ENCODE measurements around the gene DSTN. TPM values are rescaled to one million over a fixed set of nuclear protein-coding genes. Genes with fewer than 3 reads are reported as not detected.

Gene DSTN
- total and polyA plus RNA-seq, 2 donors (not counting 1 experiment from before 2014, with no cell fraction given) = 6.6 to 13.4 TPM

DNA sequence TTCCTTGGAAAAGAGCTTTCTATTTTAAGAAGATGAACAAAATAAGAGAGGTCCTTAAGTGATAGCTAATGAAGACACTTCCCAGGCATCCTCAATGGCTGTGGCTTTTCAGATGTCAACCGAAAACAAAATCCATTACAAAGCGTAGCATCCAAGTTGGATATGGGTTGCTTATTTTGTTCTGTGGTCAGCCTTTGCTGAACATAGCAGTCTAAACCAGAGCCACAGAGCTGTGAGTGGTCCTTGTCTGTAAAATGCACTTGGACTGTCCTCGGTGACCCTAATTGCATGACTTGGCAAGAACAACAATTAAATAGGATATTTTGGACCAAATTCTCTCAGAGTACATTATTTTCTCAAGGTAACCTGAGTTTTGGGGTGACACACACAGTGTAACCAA is 28.3 kb upstream of the DSTN start:
- Histone ChIP-seq H3K4me1 (ENCODE audit: control insufficient read depth in 2 of 2, insufficient read depth in 2 of 2, low read length in 2 of 2) (no peaks in the 10 kb centered on the region), H3K4me2 (replicated peaks; ENCODE audit: low read depth, low read length, poor library complexity, severe bottlenecking) (no peak overlapping the region), H4K20me1 (ENCODE audit: control insufficient read depth, insufficient read depth, low read length, poor library complexity, severe bottlenecking) (no peaks in the 10 kb centered on the region), H2AFZ (ENCODE audit: insufficient read depth, low read depth, low read length, poor library complexity, severe bottlenecking) (no peak overlapping the region), H3K79me2 (ENCODE audit: control insufficient read depth, insufficient read depth, low read length) (no peaks in the 10 kb centered on the region), H3K9me3 (ENCODE audit: control extremely low read depth in 1 of 3, control insufficient read depth in 2 of 3, insufficient read depth in 1 of 3, low read length in 2 of 3) (no peaks in the 10 kb centered on the region), H3K36me3 (replicated peaks in 1 of 2; ENCODE audit: control extremely low read depth in 1 of 2, control insufficient read depth in 1 of 2, extremely low read depth in 1 of 2, insufficient read depth in 2 of 2, low read length in 1 of 2) (no peaks in the 10 kb centered on the region), H3K27ac (ENCODE audit: low read length in 2 of 2) (no peak overlapping the region), H3K4me3 (ENCODE audit: control extremely low read depth in 1 of 5, extremely low read depth in 1 of 5, insufficient read depth in 1 of 5, low read depth in 2 of 5, low read length in 4 of 5) (no peak overlapping the region), H3K27me3 (replicated peaks in 1 of 4; ENCODE audit: control extremely low read depth in 1 of 4, control insufficient read depth in 3 of 4, insufficient read depth in 4 of 4, low read length in 3 of 4) (peaks cover 0 to 11% (median 2%) of the 10 kb centered on the region in 4 experiments), H3K9ac (ENCODE audit: low read length) (no peak overlapping the region)
- DNase-seq (no peak), ATAC-seq (ENCODE audit: low read depth) (no peak)
- intact Hi-C loops (cut with micrococcal nuclease) = no loop called here
- Mint-ChIP-seq H3K27ac (no peak overlapping the region), H3K27me3 (peaks cover 55% of the 10 kb centered on the region), H3K9me3 (ENCODE audit: insufficient read depth) (no peaks in the 10 kb centered on the region), H3K4me3 (no peak overlapping the region), H3K4me1 (no peaks in the 10 kb centered on the region)
- POLR2A ChIA-PET = no interaction called here
- CTCF ChIA-PET = interaction anchor here (1.2 to 2.7 kb wide), 5 partner anchors 15 to 455 kb away, joined by 3 to 11 read pairs (median 7); no protein-coding TSS in a partner anchor
- 89% methylated on average over 3 of the region's 3 CpGs for WGBS (ENCODE audit: insufficient coverage)
- TF ChIP-seq, protein P1, sequence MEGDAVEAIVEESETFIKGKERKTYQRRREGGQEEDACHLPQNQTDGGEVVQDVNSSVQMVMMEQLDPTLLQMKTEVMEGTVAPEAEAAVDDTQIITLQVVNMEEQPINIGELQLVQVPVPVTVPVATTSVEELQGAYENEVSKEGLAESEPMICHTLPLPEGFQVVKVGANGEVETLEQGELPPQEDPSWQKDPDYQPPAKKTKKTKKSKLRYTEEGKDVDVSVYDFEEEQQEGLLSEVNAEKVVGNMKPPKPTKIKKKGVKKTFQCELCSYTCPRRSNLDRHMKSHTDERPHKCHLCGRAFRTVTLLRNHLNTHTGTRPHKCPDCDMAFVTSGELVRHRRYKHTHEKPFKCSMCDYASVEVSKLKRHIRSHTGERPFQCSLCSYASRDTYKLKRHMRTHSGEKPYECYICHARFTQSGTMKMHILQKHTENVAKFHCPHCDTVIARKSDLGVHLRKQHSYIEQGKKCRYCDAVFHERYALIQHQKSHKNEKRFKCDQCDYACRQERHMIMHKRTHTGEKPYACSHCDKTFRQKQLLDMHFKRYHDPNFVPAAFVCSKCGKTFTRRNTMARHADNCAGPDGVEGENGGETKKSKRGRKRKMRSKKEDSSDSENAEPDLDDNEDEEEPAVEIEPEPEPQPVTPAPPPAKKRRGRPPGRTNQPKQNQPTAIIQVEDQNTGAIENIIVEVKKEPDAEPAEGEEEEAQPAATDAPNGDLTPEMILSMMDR (IDR thresholded peaks at IDR 0.05) = no peak
- no peak for TF ChIP-seq EZH2 (IDR thresholded peaks at IDR 0.05; ENCODE audit: borderline replicate concordance, insufficient read depth, low read depth, low read length, poor library complexity, severe bottlenecking)

DNA sequence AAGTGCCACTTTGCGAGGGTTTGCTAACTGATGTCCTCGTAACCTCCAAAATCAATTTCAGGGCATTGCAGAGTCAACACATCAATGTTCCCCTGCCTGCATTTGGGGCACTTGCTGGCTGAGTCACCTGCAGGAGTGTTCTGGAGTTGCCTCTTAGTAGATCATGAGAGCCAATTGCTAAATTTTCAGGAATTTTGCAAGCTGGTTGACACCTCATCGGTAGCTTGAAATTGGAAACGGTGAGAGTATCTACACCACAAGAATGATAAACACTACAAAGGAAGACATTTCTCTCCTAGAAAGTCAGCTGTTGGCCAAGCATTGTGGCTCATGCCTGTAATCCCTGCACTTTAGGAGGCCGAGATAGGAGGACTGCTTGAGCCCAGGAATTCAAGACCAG is 27.9 kb upstream of the DSTN start:
- no peaks in the 10 kb centered on the region for H3K9me3 ChIP-seq (ENCODE audit: control extremely low read depth in 1 of 3, control insufficient read depth in 2 of 3, insufficient read depth in 1 of 3, low read length in 2 of 3)
- H2AFZ ChIP-seq (ENCODE audit: insufficient read depth, low read depth, low read length, poor library complexity, severe bottlenecking) = no peak overlapping the region
- WGBS (ENCODE audit: insufficient coverage) = 100% methylated on average over 4 of the region's 5 CpGs
- no peak overlapping the region for H3K4me3 ChIP-seq (ENCODE audit: control extremely low read depth in 1 of 5, extremely low read depth in 1 of 5, insufficient read depth in 1 of 5, low read depth in 2 of 5, low read length in 4 of 5)
- Mint-ChIP-seq H3K4me1 (no peaks in the 10 kb centered on the region), H3K27me3 (peaks cover 51% of the 10 kb centered on the region), H3K9me3 (ENCODE audit: insufficient read depth) (no peaks in the 10 kb centered on the region), H3K27ac (no peak overlapping the region), H3K4me3 (no peak overlapping the region)
- H3K27ac ChIP-seq (ENCODE audit: low read length in 2 of 2) = no peak overlapping the region
- no peak overlapping the region for H3K4me2 ChIP-seq (replicated peaks; ENCODE audit: low read depth, low read length, poor library complexity, severe bottlenecking)
- H3K27me3 ChIP-seq (replicated peaks in 1 of 4; ENCODE audit: control extremely low read depth in 1 of 4, control insufficient read depth in 3 of 4, insufficient read depth in 4 of 4, low read length in 3 of 4) = peaks cover 0 to 11% (median 2%) of the 10 kb centered on the region in 4 experiments
- H4K20me1 ChIP-seq (ENCODE audit: control insufficient read depth, insufficient read depth, low read length, poor library complexity, severe bottlenecking) = no peaks in the 10 kb centered on the region
- no peak for ATAC-seq (ENCODE audit: low read depth)
- H3K9ac ChIP-seq (ENCODE audit: low read length) = no peak overlapping the region
- no peaks in the 10 kb centered on the region for H3K36me3 ChIP-seq (replicated peaks in 1 of 2; ENCODE audit: control extremely low read depth in 1 of 2, control insufficient read depth in 1 of 2, extremely low read depth in 1 of 2, insufficient read depth in 2 of 2, low read length in 1 of 2)
- H3K79me2 ChIP-seq (ENCODE audit: control insufficient read depth, insufficient read depth, low read length) = no peaks in the 10 kb centered on the region
- ChIA-PET POLR2A (no interaction called here), CTCF (interaction anchor here (1.1 to 1.8 kb wide), 3 partner anchors 14 to 475 kb away, joined by 3 to 7 read pairs (median 3); no protein-coding TSS in a partner anchor)
- TF ChIP-seq, protein P1 (IDR thresholded peaks at IDR 0.05) = no peak
- no peak for TF ChIP-seq EZH2 (IDR thresholded peaks at IDR 0.05; ENCODE audit: borderline replicate concordance, insufficient read depth, low read depth, low read length, poor library complexity, severe bottlenecking)
- H3K4me1 ChIP-seq (ENCODE audit: control insufficient read depth in 2 of 2, insufficient read depth in 2 of 2, low read length in 2 of 2) = no peaks in the 10 kb centered on the region
- intact Hi-C loops (cut with micrococcal nuclease) = no loop called here
- DNase-seq = no peak

Data from B cell (primary cell).